RWPE2 (cell line): ENCODE measurements around the gene TMTC1.
A peak's percentile ranks its signal among the peaks of the same experiment; 100 is the strongest.

Experiments used
- ATAC-seq: fragments of 200-7000 bp; cut with Tn5 transposase; 3 replicates; pipeline ENCODE4 v1.9.1; 2021; ENCODE audit warnings: low read depth
- DNase-seq: peaks from one replicate; pipeline ENCODE4 v3.0.0-alpha.2; 2020; ENCODE audit warnings: low spot score
- H3K27ac ChIP-seq: fragments of 450-650 bp; 2 replicates; pipeline ENCODE4 v1.5.1; 2017; ENCODE audit warnings: mild to moderate bottlenecking; ENCODE audit not compliant: poor library complexity, severe bottlenecking
- H3K27me3 ChIP-seq: fragments of 250-450 bp; sonication (Bioruptor Pico); 2 replicates; pipeline ENCODE4 v1.5.1; 2021; ENCODE audit warnings: mild to moderate bottlenecking, moderate library complexity; ENCODE audit not compliant: insufficient read depth, poor library complexity, severe bottlenecking
- H3K36me3 ChIP-seq: fragments of 250-450 bp; sonication (Bioruptor Pico); 2 replicates; pipeline ENCODE4 v1.5.1; 2020; ENCODE audit warnings: low read depth, mild to moderate bottlenecking, moderate library complexity
- H3K4me1 ChIP-seq: fragments of 250-450 bp; sonication (Bioruptor Pico); 2 replicates; pipeline ENCODE4 v1.5.1; 2021; ENCODE audit warnings: mild to moderate bottlenecking, moderate library complexity; ENCODE audit not compliant: insufficient read depth, poor library complexity, severe bottlenecking
- H3K4me3 ChIP-seq: fragments of 250-450 bp; sonication (Bioruptor Pico); 2 replicates; pipeline ENCODE4 v1.5.1; 2021; ENCODE audit warnings: mild to moderate bottlenecking, moderate library complexity; ENCODE audit not compliant: severe bottlenecking
- H3K9me3 ChIP-seq: fragments of 250-450 bp; sonication (Bioruptor Pico); 2 replicates; pipeline ENCODE4 v1.5.1; 2021; ENCODE audit warnings: mild to moderate bottlenecking, moderate library complexity; ENCODE audit not compliant: severe bottlenecking
- CTCF ChIP-seq: fragments of 450-650 bp; IDR thresholded peaks from one replicate; pipeline ENCODE4 v1.5.1; 2017; ENCODE audit warnings: mild to moderate bottlenecking, moderate library complexity; ENCODE audit not compliant: poor library complexity, severe bottlenecking

Gene TMTC1

GRCh38 chr12:29781705-29782266 lies 2.0 kb downstream of the TMTC1 start:
- peak overlapping the region; percentile 56 for H3K4me3 ChIP-seq

DNA sequence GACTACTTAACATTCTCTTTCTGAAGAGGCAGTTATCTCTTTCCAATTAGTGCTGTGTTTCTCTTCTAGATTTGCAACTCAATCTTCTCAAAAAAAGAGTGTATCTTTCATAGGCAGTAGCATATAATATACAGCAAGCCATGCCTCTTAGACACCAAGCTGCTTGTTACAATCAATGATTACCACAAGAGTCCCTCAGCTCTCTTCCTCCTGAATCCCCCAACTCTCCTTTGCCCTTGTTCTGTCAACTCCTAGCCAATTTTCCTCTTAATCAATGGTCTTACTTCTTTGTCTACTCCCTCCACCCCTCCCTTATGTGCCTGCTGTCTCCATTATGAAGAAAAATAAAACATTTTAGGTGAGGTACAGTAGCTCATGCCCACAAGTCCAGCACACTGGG lies 2.6 kb downstream of the TMTC1 start:
- DNase-seq, result no peak
- peaks cover 5% of the 10 kb centered on the region for H3K4me1 ChIP-seq
- no peak for TF ChIP-seq CTCF
- H3K4me3 ChIP-seq, result no peak overlapping the region
- ATAC-seq, result no peak
- no peaks in the 10 kb centered on the region for H3K36me3 ChIP-seq
- no peak overlapping the region for H3K27ac ChIP-seq
- H3K27me3 ChIP-seq, result no peaks in the 10 kb centered on the region
- no peaks in the 10 kb centered on the region for H3K9me3 ChIP-seq

More at GRCh38 chr12:29781705-29782266, 2.0 kb downstream of the TMTC1 start:
- ATAC-seq, result no peak
- H3K9me3 ChIP-seq, result no peaks in the 10 kb centered on the region
- H3K27me3 ChIP-seq, result no peaks in the 10 kb centered on the region
- peak overlapping the region; percentile 54 for H3K27ac ChIP-seq
- H3K4me1 ChIP-seq, result peaks cover 5% of the 10 kb centered on the region
- no peak for DNase-seq
- H3K36me3 ChIP-seq, result no peaks in the 10 kb centered on the region
- TF ChIP-seq CTCF, result no peak

DNA sequence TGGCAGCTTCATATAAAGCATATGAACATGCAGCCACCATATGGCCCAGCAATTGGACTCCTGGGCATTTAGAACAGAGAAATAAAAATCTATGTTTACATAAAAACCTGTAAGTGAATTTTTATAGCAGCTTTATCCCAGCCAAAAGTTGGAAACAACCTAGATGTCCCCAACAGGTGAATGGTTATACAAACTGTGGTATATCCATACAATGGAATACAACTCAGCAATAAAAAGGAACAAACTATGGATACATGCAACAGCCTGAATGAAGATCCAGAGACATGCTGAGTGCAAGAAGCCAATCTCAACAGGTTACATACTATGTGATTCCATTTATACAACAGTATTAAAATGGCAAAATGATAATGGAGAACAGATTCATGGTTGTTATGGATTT lies 3.7 kb downstream of the TMTC1 start:
- Histone ChIP-seq H3K9me3 (no peaks in the 10 kb centered on the region), H3K36me3 (no peaks in the 10 kb centered on the region), H3K27me3 (no peaks in the 10 kb centered on the region), H3K4me1 (peaks cover 5% of the 10 kb centered on the region), H3K4me3 (no peak overlapping the region), H3K27ac (no peak overlapping the region)
- no peak for DNase-seq
- ATAC-seq, result no peak
- TF ChIP-seq CTCF, result no peak

DNA sequence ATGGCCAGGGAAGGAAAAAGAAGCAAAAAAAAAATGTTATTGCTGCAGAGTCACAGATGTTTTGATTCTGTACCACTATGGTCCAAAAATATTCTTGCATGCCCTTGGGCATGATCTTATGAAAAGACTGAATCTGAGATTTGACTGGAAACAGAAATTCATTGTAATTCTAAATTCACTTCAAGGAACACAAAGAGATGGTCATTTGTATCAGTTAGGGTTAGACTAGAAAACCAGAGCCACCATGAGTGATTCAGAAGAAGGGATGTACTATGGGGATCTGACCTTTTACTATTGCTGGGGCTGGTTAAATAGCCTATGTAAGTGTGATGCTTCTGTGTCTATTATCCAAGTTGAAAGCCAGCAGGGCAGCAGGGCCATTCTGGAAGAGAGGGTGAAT lies 5.2 kb downstream of the TMTC1 start:
- Histone ChIP-seq H3K36me3 (no peaks in the 10 kb centered on the region), H3K4me1 (peaks cover 5% of the 10 kb centered on the region), H3K27me3 (no peaks in the 10 kb centered on the region), H3K4me3 (no peak overlapping the region), H3K9me3 (no peaks in the 10 kb centered on the region), H3K27ac (no peak overlapping the region)
- no peak for TF ChIP-seq CTCF
- ATAC-seq (no peak), DNase-seq (no peak)

DNA sequence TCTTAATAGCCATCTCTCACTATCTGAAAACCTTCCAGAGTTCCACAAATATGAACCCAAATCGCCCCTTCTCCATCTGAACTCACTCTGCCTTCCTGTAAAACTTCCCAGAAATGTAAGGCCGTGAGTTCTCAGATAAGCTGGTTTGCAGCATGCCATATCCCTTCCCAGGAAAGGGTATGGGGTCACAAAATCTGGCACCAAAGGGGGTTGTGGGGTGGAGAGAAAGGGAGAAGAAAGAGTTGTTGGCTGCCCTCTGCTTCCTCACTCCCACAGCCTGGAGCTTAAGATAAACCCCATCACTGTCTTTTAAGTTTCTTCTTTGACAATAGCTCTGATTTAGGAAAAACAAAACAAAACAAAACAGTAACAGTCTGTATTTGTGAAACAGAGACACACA lies 10.7 kb downstream of the TMTC1 start:
- no peaks in the 10 kb centered on the region for H3K4me1 ChIP-seq
- H3K27me3 ChIP-seq, result no peaks in the 10 kb centered on the region
- ATAC-seq (no peak), DNase-seq (no peak)
- H3K4me3 ChIP-seq, result no peak overlapping the region
- H3K9me3 ChIP-seq, result no peaks in the 10 kb centered on the region
- TF ChIP-seq CTCF, result no peak
- H3K36me3 ChIP-seq, result no peaks in the 10 kb centered on the region
- no peak overlapping the region for H3K27ac ChIP-seq
